Fibroblast of mammary gland (primary cell): Measurements from ENCODE around the gene GSS.

Experiments used
- DNase-seq: peaks from one replicate; pipeline ENCODE4 v3.0.0-alpha.2; 2010; ENCODE audit warnings: low read depth
- H3K4me3 ChIP-seq: 2 replicates; pipeline ENCODE4 v1.5.1; 2011; ENCODE audit warnings: low read depth, mild to moderate bottlenecking, low read length, moderate library complexity; ENCODE audit not compliant: control insufficient read depth
- TF ChIP-seq, protein P1 (sequence below): conservative IDR thresholded peaks from 2 replicates; pipeline ENCODE4 v1.5.1; 2011; ENCODE audit warnings: low read depth, low read length, inconsistent platforms; ENCODE audit not compliant: control insufficient read depth, insufficient read depth

The GSS gene

DNA sequence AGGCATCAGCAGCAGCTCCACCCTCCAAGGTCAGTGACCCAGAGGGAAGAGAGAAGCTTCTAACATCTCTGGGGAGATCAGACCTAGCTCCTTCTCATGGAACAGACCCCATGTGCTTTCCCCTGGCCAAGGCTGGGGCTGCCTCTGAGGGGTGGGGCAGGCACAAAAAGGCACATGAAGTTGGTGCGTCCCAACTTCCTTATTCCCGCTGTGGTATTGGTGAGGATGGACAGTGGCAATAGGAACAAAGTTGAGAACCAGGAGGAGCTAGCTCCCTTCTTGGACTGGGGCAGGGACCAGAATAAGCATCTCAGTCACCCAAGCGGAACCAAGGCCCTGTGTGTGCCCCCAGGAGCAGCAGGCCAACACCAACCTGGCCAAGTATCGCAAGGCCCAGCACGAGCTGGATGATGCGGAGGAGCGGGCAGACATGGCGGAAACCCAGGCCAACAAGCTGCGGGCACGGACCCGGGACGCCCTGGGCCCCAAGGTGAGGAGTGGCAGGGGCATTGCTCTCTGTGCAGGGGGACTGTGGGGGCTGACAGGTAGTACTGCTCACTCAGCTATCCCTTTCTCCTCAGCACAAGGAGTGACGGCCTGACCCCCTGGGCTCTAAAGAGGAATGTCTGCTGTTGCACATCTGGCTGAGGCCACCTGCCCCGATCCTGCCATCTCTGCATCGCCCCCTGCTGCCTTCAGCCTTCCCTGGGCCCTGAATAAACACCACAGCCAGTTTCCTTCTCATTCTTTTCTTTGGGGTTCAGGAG lies 46.2 kb upstream of the GSS start:
- TF ChIP-seq, protein P1, sequence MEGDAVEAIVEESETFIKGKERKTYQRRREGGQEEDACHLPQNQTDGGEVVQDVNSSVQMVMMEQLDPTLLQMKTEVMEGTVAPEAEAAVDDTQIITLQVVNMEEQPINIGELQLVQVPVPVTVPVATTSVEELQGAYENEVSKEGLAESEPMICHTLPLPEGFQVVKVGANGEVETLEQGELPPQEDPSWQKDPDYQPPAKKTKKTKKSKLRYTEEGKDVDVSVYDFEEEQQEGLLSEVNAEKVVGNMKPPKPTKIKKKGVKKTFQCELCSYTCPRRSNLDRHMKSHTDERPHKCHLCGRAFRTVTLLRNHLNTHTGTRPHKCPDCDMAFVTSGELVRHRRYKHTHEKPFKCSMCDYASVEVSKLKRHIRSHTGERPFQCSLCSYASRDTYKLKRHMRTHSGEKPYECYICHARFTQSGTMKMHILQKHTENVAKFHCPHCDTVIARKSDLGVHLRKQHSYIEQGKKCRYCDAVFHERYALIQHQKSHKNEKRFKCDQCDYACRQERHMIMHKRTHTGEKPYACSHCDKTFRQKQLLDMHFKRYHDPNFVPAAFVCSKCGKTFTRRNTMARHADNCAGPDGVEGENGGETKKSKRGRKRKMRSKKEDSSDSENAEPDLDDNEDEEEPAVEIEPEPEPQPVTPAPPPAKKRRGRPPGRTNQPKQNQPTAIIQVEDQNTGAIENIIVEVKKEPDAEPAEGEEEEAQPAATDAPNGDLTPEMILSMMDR = peak; percentile 43
- no peak for DNase-seq

DNA sequence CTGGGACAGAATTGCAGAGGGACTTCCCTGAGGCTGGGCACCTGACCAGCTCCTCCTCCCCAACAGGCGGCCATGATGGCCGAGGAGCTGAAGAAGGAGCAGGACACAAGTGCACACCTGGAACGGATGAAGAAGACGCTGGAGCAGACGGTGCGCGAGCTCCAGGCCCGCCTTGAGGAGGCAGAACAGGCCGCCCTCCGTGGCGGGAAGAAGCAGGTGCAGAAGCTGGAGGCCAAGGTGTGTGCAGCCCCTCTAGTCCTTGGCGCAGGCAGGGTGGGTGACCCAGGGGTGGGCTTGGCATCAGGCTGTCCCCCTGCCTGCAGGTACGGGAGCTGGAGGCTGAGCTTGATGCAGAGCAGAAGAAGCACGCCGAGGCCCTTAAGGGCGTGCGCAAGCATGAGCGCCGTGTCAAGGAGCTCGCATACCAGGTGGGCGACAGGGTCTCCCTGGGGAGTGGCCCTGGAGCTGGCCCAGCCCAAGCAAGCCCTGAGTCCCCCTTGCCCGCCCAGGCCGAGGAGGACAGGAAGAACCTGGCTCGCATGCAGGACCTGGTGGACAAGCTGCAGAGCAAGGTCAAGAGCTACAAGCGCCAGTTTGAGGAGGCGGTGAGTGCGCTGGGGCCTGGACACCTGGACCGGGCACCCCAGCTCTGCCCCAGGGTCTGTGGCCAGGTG lies 45.5 kb upstream of the GSS start:
- TF ChIP-seq, protein P1 = no peak
- no peak overlapping the region for H3K4me3 ChIP-seq
- DNase-seq = no peak

More for the DNA sequence above, 46.2 kb upstream of the GSS start:
- H3K4me3 ChIP-seq = no peak overlapping the region

DNA sequence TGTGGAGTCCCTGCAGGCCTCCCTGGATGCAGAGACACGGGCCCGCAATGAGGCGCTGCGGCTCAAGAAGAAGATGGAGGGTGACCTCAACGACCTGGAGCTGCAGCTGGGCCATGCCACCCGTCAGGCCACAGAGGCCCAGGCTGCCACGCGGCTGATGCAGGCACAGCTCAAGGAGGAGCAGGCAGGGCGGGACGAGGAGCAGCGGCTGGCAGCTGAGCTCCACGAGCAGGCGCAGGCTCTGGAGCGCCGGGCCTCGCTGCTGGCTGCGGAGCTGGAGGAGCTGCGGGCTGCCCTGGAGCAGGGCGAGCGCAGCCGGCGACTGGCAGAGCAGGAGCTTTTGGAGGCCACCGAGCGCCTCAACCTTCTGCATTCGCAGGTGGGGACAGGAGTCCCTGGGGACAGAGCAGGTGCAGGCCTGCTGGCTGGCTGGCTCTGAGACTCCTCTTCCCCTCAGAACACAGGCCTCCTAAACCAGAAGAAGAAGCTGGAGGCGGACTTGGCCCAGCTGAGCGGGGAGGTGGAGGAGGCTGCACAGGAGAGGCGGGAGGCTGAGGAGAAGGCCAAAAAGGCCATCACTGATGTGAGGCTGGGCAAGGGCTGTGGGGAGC lies 44.8 kb upstream of the GSS start:
- TF ChIP-seq, protein P1 = no peak
- H3K4me3 ChIP-seq = no peak overlapping the region
- DNase-seq = no peak

DNA sequence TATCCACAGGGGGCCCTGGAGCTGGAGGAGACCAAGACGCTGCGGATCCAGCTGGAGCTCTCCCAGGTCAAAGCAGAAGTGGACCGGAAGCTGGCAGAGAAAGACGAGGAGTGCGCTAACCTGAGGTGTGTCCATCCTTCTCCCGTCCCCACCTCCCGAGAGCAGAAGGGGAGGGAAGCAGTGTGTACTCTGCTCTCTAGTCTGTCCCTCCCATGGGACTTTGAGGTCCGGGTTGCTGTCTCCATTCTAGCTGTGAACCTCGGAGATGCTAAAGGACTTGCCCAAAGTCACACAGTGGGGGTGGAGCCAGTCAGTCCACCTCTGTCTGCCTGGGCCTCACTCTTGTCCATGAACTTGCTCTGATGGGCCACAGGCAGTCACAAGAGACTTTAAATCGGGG lies 44.2 kb upstream of the GSS start:
- DNase-seq = no peak
- H3K4me3 ChIP-seq = no peak overlapping the region
- TF ChIP-seq, protein P1 = no peak

DNA sequence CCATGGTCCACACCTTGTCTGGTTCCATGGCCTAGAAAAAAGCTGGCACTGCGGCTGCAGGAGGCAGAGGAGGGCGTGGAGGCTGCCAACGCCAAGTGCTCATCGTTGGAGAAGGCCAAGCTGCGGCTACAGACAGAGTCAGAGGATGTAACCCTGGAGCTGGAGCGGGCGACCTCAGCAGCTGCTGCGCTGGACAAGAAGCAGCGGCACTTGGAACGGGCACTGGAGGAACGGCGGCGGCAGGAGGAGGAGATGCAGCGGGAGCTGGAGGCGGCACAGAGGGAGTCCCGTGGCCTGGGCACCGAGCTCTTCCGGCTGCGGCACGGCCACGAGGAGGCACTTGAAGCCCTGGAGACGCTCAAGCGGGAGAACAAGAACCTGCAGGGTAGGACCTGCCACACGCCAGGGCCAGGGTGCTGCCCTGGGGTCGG lies 43.4 kb upstream of the GSS start:
- TF ChIP-seq, protein P1 = no peak
- no peak overlapping the region for H3K4me3 ChIP-seq
- no peak for DNase-seq

DNA sequence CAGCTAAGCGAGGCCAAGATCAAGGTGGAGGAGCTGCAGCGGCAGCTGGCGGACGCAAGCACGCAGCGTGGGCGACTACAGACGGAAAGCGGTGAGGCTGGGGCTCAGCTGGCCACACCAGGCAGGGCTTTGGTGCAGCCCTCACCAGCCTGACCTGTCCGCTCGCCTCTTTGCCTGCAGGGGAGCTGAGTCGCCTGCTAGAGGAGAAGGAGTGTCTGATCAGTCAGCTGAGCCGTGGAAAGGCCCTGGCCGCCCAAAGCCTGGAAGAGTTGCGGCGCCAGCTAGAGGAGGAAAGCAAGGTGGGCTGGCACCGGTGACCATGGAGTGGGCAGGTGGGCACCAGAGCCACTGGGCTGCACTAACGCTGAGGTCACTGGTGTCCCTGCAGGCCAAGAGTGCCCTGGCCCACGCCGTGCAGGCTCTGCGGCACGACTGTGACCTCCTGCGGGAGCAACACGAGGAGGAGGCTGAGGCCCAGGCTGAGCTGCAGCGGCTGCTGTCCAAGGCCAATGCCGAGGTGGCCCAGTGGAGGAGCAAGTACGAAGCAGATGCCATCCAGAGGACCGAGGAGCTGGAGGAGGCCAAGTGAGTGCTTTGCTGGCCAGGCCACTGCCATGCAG lies 42.8 kb upstream of the GSS start:
- DNase-seq = no peak
- TF ChIP-seq, protein P1 = no peak
- H3K4me3 ChIP-seq = no peak overlapping the region
